G401.6 (cell line): Measurements from ENCODE around the gene RNPEP.
"Not testable (repeated sequence)": the region's sequence is repeated elsewhere in the genome, so short reads cannot be mapped to it uniquely, and the experiment has no call there.

ENCODE experiments used
- FAIRE-seq: peaks from 2 replicates; lab custom pipeline; 2012; peaks lifted over from hg19 to GRCh38; lab: Jason Lieb, UNC

The RNPEP gene

DNA sequence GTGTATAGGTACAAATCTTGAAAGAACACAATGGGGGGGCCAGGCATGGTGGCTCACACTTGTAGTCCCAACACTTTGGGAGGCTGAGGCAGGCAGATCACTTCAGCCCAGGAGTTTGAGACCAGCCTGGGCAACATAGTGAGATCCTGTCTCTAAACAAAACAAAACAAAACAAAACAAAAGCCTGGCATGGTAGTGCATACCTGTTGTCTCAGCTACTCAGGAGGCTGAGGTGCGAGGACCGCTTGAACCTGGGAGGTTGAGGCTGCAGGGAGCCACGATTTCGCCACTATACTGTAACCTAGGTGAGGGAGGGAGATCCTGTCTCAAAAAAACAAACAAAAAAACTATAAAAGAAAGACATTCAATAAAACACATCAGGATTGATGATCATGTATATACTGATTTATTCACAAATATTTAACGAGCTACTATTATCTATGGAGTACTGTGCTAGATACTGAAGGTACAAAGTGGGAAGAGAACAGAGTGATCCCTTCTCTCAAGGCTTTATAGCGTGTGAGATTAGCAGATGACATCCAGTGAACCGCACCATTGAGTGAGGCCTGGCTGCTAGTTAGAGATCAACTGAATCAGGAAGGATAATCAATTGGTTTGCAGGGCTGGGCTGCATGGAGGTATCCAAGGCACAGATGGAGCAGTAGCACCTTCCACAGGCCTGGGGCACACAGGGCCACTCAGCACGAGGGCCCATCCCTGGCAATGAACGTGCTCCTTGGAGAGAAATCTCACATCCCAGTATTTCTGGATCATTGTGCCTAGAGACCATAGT lies 54.3 kb downstream of the RNPEP start:
- no peak for FAIRE-seq

DNA sequence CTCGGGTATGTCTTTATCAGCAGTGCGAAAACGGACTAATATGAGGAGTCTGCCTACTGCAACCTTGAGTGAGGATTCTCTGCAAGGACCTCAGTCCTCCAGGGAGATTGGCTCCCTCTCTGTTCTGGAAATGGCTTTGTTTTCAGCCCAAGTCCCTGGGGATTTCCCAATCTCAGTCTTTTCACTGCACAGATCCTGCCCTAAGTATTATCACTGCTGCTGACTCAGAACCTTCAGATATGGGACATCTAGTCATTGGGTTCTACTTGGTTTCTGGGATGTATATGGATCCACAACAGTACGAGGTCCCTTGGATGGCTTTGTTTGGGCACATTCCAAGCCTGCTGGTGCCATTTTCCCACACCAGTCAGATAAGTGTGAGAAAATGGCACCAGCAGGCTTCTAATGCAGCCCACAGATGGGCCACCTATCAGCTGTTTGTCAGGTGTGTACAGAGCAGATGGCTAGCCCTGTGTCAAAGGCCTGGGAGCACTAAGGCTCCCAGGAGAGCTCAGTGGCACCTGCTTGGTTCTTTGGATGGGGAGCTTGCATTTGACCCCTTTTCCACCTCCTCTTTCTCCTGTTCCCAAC lies 55.4 kb downstream of the RNPEP start:
- no peak for FAIRE-seq

DNA sequence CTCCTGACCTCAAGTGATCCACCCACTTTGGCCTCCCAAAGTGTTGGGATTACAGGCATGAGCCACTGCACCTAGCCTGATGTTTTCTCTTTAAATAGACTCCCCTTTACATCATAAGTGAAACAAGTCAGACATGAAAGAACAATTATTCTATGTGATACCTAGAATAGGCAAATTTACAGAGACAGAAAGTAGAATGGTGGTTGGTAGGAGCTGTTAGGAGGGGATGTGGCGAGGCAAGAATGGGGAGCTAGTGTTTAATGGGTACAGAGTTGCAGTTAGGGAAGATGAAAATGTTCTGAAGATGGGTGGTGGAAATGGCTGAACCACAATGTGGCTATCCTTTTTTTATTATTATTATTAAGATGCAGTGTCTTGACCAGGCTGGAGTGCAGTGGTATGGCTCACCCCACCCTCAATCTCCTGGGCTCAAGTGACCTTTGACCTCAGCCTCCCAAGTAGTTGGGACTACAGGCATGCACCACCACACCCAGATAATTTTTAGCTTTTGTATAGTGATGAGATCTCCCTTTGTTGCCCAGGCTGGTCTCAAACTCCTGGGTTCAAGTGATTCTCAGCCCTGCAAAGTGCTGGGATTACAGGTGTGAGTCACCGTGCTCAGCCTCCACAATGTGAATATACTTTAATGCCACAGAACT lies 56.4 kb downstream of the RNPEP start:
- no peak for FAIRE-seq

DNA sequence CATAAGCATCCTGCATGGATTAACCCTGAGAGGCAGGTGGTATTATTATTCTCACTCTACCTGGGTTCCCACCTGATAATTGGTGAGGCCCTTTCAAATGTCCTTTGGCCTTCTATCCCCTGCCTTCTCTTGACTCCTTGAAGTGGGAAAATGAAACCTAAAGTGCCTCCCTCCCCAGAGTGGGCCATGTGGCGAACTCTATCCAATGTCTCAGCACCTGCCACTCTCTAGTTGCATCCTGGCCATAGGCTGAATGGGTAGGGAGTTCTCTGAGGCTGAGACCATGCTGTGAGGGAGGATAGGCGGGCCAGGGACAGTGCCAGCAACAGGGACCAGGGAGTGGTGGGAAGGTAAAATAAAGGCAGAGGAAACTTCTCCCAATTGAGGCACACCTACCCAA lies 63.3 kb downstream of the RNPEP start:
- FAIRE-seq = no peak

DNA sequence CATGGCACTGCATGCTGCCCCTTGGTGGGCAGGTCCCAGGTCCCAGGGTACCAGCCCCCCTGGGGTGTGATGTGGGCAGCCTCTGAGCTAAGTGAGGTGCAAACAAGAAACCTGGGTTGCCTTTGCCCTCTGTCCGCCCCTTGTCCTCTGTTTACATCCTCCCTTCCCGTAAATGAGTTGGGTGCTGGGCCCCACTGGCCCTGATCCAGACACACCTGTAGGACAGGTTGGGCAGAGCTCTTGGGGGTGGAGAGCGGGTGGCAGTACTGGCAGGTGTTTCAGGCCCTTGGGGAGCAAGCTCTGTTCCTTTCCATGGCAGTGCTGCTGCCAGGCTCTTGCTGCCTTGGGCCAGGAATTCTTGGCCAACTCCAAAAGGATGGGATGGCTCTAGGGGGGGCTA lies 63.8 kb downstream of the RNPEP start:
- FAIRE-seq = no peak

DNA sequence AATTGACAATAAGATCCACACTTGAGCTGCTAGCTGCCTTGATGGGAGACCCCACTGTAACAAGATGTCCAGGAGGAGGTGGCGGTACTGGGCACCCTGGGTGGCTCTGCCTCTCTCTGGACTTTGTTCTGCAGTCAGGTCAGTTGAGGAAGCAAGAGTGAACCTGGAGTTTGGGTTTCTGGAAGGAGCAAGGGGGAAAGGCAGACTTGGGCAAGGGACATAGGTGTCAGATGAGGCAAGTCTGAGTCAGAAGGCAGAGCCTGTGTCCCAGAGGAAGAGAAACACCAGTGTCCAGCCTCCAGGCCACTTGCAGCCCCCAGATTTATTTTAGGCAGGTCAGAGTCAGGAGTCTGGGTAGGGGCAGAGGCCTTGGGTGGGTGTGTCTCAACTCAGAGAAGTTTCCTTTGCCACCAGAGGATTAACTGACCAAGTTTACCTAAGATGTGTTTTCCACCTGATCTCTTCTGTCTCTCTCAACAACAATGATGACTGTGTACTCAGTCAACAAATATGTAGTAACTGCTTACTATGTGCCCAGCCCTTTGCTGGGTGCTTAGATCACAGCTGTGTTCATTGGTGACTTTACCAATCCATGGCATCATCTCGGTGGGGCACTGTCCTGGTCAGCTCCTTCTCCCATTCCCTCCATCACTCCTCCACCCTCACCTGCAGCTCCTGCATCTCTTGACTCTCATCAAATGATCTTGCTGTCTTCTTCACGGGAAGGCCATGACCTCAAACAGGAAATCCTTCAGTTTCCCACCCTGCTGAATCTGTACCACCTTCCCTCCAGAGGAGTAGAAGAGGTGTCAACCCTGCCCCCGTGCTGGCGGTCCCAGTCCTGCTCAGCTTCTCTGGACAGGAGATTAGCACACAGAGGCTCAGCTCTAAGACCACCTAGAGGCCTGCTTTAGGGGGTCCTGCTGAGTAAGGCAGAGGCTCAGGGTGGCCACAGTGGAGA lies 64.6 kb downstream of the RNPEP start:
- FAIRE-seq = no peak

DNA sequence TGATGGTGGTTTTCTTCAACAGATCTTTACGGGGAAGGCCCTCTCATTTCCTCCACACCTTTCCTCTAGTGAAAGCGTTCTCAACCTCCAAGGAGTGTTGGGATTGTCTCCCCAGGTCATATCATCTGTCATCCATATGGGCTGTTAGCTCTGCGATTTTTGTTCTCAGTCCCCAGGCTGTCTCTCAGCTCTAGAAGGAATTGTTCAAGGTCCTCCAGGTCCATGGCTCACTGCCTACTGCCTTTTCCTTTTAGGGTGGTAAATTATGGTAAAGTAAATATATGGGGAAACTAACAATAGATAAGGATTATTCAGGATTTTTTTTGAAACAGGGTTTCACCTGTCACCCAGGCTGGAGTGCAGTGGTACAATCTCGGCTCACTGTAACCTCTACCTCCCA lies 65.5 kb downstream of the RNPEP start:
- no peak for FAIRE-seq

DNA sequence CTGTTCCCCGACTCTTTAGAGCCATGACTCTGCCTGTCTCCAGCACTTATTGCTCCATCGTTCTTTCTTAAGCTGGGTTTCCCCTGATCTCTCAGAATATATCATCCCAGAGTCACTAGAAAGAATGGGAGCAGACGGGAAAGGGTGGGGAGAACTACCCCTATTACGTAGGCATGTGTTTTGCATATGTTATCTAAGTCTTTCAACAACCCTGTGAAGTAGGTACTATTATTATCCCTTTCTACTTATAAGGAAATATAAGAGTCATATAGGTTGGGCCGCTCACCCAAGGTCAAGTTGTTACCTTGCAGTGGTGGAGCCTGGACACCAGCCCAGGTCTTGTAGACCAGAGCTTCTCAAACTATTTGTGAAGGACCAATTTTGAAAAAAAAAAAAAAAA lies 66.7 kb downstream of the RNPEP start:
- no peak for FAIRE-seq

DNA sequence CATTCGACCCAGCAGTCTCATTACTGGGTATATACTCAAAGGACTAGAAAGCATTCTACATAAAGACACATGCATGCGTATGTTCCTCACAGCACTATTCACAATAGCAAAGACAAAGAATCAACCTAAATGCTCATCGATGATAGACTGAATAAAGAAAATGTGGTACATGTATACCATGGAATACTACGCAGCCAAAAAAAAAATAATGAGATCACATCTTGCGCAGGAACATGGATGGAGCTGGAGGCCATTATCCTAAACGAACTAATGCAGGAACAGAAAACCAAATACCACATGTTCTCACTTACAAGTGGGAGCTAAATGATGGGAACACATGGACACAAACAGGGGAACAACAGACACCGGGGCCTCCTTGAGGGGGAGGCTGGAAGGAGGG lies 71.6 kb downstream of the RNPEP start:
- FAIRE-seq = no peak

DNA sequence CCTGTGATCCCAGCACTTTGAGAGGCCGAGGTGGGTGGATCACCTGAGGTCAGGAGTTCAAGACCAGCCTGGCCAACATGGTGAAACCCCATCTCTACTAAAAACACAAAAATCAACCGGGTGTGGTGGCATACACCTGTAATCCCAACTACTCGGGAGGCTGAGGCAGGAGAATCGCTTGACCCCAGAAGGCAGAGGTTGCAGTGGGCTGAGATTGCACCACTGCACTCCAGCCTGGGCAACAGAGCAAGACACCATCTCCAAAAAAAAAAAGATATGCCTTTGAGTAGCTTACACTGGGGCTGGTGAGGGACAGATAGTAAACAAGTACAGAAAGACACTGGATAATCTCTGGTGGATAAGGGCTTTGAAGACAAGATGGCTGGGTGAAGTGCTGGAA lies 72.2 kb downstream of the RNPEP start:
- not testable (repeated sequence) for FAIRE-seq
